HEK293 (cell line): Measurements from ENCODE around the gene MRPL54.

ENCODE experiments used
- CTCF ChIP-seq: fragments of 450-650 bp; formaldehyde crosslinking; IDR thresholded peaks from 2 replicates; pipeline ENCODE4 v1.5.1; 2016; ENCODE audit warnings: missing biosample characterization, missing genetic modification characterization
- HOXC10 ChIP-seq: sonication (generic); formaldehyde crosslinking; IDR thresholded peaks from 2 replicates; pipeline ENCODE4 v1.8.1; 2023; ENCODE audit warnings: mild to moderate bottlenecking, missing genetic modification reagents
- KLF10 ChIP-seq: fragments of 450-650 bp; IDR thresholded peaks from 2 replicates; pipeline ENCODE4 v1.5.1; 2018; ENCODE audit warnings: missing biosample characterization, mild to moderate bottlenecking, missing genetic modification characterization
- PATZ1 ChIP-seq: fragments of 450-650 bp; formaldehyde crosslinking; IDR thresholded peaks from 2 replicates; pipeline ENCODE4 v1.5.1; 2016; ENCODE audit warnings: missing biosample characterization, missing genetic modification characterization
- SP7 ChIP-seq: fragments of 450-650 bp; formaldehyde crosslinking; IDR thresholded peaks from 2 replicates; pipeline ENCODE4 v1.5.1; 2016; ENCODE audit warnings: missing biosample characterization, missing genetic modification characterization
- ZBTB8A ChIP-seq: fragments of 450-650 bp; formaldehyde crosslinking; IDR thresholded peaks from 2 replicates; pipeline ENCODE4 v1.5.1; 2016; ENCODE audit warnings: missing biosample characterization, missing genetic modification characterization
- ZNF239 ChIP-seq: fragments of 450-650 bp; formaldehyde crosslinking; IDR thresholded peaks from 2 replicates; pipeline ENCODE4 v1.5.1; 2016; ENCODE audit warnings: missing biosample characterization, missing genetic modification characterization
- ZNF24 ChIP-seq: fragments of 450-650 bp; formaldehyde crosslinking; IDR thresholded peaks from 2 replicates; pipeline ENCODE4 v1.5.1; 2016; ENCODE audit warnings: missing biosample characterization, missing genetic modification characterization
- ZNF311 ChIP-seq: fragments of 450-650 bp; formaldehyde crosslinking; IDR thresholded peaks from 2 replicates; pipeline ENCODE4 v1.5.1; 2017; ENCODE audit warnings: missing biosample characterization, missing genetic modification characterization, borderline replicate concordance
- ZNF549 ChIP-seq: fragments of 450-650 bp; IDR thresholded peaks from 2 replicates; pipeline ENCODE4 v1.5.1; 2018; ENCODE audit warnings: missing biosample characterization, missing genetic modification characterization, mild to moderate bottlenecking, inconsistent platforms, moderate library complexity
- ZNF580 ChIP-seq: fragments of 450-650 bp; formaldehyde crosslinking; IDR thresholded peaks from 2 replicates; pipeline ENCODE4 v1.5.1; 2016; ENCODE audit warnings: missing biosample characterization, missing genetic modification characterization
- ZNF76 ChIP-seq: fragments of 450-650 bp; formaldehyde crosslinking; IDR thresholded peaks from 2 replicates; pipeline ENCODE4; 2016; ENCODE audit warnings: low read depth, missing biosample characterization, missing genetic modification characterization, borderline replicate concordance
- ZSCAN4 ChIP-seq: fragments of 450-650 bp; formaldehyde crosslinking; IDR thresholded peaks from 2 replicates; pipeline ENCODE4 v1.5.1; 2017; ENCODE audit warnings: missing biosample characterization, missing genetic modification characterization
- TF ChIP-seq, protein P1 (sequence below): fragments of 450-650 bp; formaldehyde crosslinking; IDR thresholded peaks from 2 replicates; pipeline ENCODE4 v1.5.1; 2016; ENCODE audit warnings: missing biosample characterization, missing genetic modification characterization
- TF ChIP-seq, protein P2 (sequence below): fragments of 450-650 bp; formaldehyde crosslinking; IDR thresholded peaks from 2 replicates; pipeline ENCODE4 v1.5.1; 2017; ENCODE audit warnings: missing biosample characterization, missing genetic modification characterization
- TF ChIP-seq, protein P3 (sequence below): fragments of 450-650 bp; formaldehyde crosslinking; IDR thresholded peaks from 2 replicates; pipeline ENCODE4 v1.5.1; 2017; ENCODE audit warnings: missing biosample characterization, mild to moderate bottlenecking, missing genetic modification characterization, moderate library complexity
- TF ChIP-seq, protein P4 (sequence below): fragments of 450-650 bp; formaldehyde crosslinking; IDR thresholded peaks from 2 replicates; pipeline ENCODE4 v1.5.1; 2017; ENCODE audit warnings: missing biosample characterization, missing genetic modification characterization
- TF ChIP-seq, protein P5 (sequence below): fragments of 450-650 bp; formaldehyde crosslinking; IDR thresholded peaks from 2 replicates; pipeline ENCODE4 v1.5.1; 2016; ENCODE audit warnings: missing biosample characterization, missing genetic modification characterization

MRPL54 gene

GRCh38 chr19:3785938-3786824, 23.7 kb downstream of the MRPL54 start, which contains the start of gene MATK (continued):
- no peak for TF ChIP-seq ZNF549 (tag by site-specific recombination)
- TF ChIP-seq ZNF239 = no peak
- no peak for TF ChIP-seq HOXC10 (CRISPR knock-in tag)
- TF ChIP-seq ZNF24 (tag by site-specific recombination) = 0 out of 2 replicates have a peak, but pooled peaks have one; percentile 29
- no peak for TF ChIP-seq ZNF76
- no peak for TF ChIP-seq SP7
- peak; percentile 96 for TF ChIP-seq ZNF580 (tag by site-specific recombination)
- no peak for TF ChIP-seq ZSCAN4 (tag by site-specific recombination)
- TF ChIP-seq, protein P1, sequence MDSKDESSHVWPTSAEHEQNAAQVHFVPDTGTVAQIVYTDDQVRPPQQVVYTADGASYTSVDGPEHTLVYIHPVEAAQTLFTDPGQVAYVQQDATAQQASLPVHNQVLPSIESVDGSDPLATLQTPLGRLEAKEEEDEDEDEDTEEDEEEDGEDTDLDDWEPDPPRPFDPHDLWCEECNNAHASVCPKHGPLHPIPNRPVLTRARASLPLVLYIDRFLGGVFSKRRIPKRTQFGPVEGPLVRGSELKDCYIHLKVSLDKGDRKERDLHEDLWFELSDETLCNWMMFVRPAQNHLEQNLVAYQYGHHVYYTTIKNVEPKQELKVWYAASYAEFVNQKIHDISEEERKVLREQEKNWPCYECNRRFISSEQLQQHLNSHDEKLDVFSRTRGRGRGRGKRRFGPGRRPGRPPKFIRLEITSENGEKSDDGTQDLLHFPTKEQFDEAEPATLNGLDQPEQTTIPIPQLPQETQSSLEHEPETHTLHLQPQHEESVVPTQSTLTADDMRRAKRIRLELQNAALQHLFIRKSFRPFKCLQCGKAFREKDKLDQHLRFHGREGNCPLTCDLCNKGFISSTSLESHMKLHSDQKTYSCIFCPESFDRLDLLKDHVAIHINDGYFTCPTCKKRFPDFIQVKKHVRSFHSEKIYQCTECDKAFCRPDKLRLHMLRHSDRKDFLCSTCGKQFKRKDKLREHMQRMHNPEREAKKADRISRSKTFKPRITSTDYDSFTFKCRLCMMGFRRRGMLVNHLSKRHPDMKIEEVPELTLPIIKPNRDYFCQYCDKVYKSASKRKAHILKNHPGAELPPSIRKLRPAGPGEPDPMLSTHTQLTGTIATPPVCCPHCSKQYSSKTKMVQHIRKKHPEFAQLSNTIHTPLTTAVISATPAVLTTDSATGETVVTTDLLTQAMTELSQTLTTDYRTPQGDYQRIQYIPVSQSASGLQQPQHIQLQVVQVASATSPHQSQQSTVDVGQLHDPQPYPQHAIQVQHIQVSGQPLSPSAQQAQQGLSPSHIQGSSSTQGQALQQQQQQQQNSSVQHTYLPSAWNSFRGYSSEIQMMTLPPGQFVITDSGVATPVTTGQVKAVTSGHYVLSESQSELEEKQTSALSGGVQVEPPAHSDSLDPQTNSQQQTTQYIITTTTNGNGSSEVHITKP (tag by site-specific recombination) = no peak
- TF ChIP-seq, protein P2, sequence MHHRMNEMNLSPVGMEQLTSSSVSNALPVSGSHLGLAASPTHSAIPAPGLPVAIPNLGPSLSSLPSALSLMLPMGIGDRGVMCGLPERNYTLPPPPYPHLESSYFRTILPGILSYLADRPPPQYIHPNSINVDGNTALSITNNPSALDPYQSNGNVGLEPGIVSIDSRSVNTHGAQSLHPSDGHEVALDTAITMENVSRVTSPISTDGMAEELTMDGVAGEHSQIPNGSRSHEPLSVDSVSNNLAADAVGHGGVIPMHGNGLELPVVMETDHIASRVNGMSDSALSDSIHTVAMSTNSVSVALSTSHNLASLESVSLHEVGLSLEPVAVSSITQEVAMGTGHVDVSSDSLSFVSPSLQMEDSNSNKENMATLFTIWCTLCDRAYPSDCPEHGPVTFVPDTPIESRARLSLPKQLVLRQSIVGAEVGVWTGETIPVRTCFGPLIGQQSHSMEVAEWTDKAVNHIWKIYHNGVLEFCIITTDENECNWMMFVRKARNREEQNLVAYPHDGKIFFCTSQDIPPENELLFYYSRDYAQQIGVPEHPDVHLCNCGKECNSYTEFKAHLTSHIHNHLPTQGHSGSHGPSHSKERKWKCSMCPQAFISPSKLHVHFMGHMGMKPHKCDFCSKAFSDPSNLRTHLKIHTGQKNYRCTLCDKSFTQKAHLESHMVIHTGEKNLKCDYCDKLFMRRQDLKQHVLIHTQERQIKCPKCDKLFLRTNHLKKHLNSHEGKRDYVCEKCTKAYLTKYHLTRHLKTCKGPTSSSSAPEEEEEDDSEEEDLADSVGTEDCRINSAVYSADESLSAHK (tag by site-specific recombination) = no peak
- TF ChIP-seq, protein P3, sequence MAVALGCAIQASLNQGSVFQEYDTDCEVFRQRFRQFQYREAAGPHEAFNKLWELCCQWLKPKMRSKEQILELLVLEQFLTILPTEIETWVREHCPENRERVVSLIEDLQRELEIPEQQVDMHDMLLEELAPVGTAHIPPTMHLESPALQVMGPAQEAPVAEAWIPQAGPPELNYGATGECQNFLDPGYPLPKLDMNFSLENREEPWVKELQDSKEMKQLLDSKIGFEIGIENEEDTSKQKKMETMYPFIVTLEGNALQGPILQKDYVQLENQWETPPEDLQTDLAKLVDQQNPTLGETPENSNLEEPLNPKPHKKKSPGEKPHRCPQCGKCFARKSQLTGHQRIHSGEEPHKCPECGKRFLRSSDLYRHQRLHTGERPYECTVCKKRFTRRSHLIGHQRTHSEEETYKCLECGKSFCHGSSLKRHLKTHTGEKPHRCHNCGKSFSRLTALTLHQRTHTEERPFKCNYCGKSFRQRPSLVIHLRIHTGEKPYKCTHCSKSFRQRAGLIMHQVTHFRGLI (tag by site-specific recombination) = no peak
- no peak for TF ChIP-seq CTCF
- no peak for TF ChIP-seq PATZ1 (tag by site-specific recombination)
- TF ChIP-seq, protein P4, sequence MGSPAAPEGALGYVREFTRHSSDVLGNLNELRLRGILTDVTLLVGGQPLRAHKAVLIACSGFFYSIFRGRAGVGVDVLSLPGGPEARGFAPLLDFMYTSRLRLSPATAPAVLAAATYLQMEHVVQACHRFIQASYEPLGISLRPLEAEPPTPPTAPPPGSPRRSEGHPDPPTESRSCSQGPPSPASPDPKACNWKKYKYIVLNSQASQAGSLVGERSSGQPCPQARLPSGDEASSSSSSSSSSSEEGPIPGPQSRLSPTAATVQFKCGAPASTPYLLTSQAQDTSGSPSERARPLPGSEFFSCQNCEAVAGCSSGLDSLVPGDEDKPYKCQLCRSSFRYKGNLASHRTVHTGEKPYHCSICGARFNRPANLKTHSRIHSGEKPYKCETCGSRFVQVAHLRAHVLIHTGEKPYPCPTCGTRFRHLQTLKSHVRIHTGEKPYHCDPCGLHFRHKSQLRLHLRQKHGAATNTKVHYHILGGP (tag by site-specific recombination) = no peak
- peak; percentile 9 for TF ChIP-seq ZBTB8A (tag by site-specific recombination)
- TF ChIP-seq, protein P5, sequence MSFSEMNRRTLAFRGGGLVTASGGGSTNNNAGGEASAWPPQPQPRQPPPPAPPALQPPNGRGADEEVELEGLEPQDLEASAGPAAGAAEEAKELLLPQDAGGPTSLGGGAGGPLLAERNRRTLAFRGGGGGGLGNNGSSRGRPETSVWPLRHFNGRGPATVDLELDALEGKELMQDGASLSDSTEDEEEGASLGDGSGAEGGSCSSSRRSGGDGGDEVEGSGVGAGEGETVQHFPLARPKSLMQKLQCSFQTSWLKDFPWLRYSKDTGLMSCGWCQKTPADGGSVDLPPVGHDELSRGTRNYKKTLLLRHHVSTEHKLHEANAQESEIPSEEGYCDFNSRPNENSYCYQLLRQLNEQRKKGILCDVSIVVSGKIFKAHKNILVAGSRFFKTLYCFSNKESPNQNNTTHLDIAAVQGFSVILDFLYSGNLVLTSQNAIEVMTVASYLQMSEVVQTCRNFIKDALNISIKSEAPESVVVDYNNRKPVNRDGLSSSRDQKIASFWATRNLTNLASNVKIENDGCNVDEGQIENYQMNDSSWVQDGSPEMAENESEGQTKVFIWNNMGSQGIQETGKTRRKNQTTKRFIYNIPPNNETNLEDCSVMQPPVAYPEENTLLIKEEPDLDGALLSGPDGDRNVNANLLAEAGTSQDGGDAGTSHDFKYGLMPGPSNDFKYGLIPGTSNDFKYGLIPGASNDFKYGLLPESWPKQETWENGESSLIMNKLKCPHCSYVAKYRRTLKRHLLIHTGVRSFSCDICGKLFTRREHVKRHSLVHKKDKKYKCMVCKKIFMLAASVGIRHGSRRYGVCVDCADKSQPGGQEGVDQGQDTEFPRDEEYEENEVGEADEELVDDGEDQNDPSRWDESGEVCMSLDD = peak; percentile 31; the same call in 1 of the 2 replicates
- TF ChIP-seq ZNF311 (tag by site-specific recombination) = no peak
- TF ChIP-seq KLF10 (tag by site-specific recombination) = peak; percentile 39; the same call in 1 of the 2 replicates
